GM19025 (cell line): ENCODE measurements around the gene PARP9.

Source experiments
- ATAC-seq: cut with Tn5 transposase; IDR thresholded peaks from one replicate; pipeline ENCODE4 v1.9.1; 2021; ENCODE audit warnings: mild to moderate bottlenecking, low read depth, moderate library complexity; ENCODE audit not compliant: unreplicated experiment

Gene PARP9

GRCh38 chr3:122564155-122564912, at the start of gene PARP9, which contains the start of gene DTX3L:
Gene PARP9, minus strand, starts transcription at chr3:122564300. Its CDS starts 4,680 bp downstream, at chr3:122559620.
Gene DTX3L, plus strand, starts transcription at chr3:122564338. Its CDS starts 89 bp downstream, at chr3:122564427.
- peak; percentile 57 for ATAC-seq

- ATAC-seq: no peak
Observed at GRCh38 chr3:122612696-122613095, 48.6 kb upstream of the PARP9 start.

- ATAC-seq: peak; percentile 91
Observed at GRCh38 chr3:122609798-122610559, 45.9 kb upstream of the PARP9 start.

GRCh38 chr3:122608916-122609315, 44.8 kb upstream of the PARP9 start:
- ATAC-seq: no peak

DNA sequence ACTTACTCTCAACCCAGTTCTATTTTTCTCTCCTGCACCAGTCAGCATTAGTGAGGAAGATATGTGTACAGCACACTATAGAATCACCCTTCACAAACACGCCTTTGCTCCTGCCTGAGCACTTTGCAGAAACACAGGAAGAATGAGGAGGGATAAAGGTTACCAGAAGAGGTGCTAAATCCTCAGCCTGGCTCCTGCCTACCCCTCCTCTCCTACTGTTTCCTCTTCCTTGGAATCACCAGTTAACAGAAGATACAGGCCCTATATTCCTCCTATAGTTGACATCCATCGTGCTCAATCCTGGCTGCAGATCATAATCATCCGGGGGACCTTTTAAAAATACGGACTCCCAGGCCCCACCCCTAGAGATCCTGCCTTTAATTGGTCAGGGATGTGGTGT, 42.2 kb upstream of the PARP9 start:
- no peak for ATAC-seq

- ATAC-seq: no peak
Observed at GRCh38 chr3:122603056-122603455, 39.0 kb upstream of the PARP9 start.

GRCh38 chr3:122602011-122602710, 38.1 kb upstream of the PARP9 start:
- no peak for ATAC-seq

DNA sequence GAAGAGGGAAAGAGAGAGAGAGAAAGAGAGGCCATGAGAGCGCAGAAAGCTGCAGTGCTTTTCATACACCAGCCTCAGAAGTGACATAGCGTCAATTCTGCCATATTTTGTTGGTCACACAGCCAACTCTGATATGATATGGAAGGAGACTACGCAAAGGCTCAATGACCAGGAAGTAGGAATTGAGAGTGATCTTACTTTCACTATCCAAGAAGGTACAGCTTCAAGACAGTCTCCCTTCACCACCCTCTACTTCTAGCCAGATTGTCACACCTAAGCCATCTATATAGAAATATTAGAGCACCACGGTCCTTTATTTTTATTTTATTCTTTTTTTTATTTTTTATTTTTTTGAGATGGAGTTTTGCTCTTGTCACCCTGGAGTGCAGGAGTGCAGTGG, 34.5 kb upstream of the PARP9 start:
- no peak for ATAC-seq

- ATAC-seq: no peak
Observed at GRCh38 chr3:122598151-122598550, 34.1 kb upstream of the PARP9 start.

GRCh38 chr3:122594025-122594424, 29.9 kb upstream of the PARP9 start:
- ATAC-seq: no peak

DNA sequence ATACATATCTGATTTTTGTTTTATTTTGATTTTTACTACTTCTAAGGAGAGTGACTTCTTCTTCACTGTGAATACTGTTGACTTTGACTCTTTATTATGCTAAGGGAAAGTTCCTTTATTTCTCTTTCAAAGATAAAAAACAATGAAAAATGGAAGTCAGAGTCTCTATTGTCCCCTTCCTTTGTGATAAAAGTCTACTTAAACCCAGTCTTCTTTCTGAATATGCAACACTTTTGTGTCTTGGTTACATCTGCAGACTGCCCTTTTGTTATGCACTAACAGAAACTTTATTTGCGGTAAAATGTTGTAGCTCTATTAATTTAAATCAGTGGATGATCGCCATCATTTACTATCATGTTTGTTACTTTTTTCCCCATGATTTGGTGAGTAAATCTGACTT, 26.5 kb upstream of the PARP9 start:
- ATAC-seq: no peak

GRCh38 chr3:122589297-122589696, 25.2 kb upstream of the PARP9 start:
- ATAC-seq: no peak

- ATAC-seq: no peak
Observed at GRCh38 chr3:122587572-122587971, 23.5 kb upstream of the PARP9 start.

DNA sequence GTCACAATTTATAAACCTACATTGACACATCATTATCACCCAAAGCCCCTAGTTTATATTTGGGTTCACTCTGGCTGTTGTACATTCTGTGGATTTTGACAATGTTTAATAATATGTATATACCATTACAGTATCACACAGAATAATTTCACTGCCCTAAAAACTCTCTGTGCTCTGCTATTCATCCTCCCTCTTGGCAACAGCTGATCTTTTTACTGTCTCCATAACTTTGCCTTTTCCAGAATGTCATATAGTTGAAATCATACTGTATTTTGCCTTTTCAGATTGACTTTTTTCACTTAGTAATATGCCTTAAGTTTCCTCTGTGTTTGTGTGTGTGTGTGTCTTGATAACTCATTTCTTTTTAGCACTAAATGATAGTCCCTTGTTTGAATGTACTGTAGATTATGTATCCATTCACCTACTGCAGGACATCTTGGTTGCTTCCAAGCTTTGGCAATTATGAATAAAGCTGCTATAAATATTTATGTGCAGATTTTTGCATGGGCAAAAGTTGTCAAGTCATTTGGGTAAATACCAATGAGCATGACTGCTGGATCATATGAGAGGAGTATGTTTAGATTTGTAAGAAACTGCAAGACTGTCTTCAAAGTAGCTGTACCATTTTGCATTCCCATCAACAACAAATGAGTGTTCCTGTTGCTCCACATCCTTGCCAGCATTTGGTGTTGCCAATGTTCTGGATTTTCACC, 22.8 kb upstream of the PARP9 start:
- no peak for ATAC-seq

DNA sequence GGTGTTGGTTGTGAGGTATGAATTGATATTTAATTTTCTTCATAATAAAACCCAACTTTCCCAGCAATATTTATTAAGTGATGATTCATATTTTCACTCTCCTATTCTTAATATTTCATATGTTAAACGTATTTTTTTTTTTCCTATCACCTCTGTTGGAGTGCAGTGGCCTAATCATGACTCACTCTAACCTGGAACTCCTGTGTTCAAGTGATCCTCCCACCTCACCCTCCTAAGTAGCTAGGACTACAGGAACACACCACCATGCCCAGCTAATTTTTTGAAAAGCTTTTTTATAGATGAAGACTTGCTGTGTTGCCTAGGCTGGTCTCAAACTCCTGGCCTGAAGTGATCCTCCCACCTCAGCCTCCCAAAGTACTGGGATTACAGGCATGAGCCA, 22.0 kb upstream of the PARP9 start:
- ATAC-seq: no peak

DNA sequence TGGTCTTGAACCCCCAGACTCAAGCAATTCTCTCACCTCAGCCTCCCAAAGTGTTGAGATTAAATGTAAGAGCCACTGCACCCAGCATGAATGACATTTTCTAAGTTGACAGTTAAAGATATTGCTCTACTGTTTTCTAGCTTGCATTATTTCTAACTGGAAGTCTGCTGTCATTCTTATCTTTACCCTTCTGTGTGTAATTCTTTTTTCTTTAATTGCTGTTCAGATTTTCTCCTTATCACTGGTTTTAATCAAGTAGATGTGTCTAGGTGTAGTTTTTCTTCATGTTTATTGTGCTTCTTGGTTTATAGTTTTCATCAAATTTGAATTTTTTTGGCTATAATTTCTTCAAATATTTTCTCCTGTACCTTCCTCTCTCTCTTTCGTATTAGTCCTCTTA, 18.3 kb upstream of the PARP9 start:
- ATAC-seq: no peak

DNA sequence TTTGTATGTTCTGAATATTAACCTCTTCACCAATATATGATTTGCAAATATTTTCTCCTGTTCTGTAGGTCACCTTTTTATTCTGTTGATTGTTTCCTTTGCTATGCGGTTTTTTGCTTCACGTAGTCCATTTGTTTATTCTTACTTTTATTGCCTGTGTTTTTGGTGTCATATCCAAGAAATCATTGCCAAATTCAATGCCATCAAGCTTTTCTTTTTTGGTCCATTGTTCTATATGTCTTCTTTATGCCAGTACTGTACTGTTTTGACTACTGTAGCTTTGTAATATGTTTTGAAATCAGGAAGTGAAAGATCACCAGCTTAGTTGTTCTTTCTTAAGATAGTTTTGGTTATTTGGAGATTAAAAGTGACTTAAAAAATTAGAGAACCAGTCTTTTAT, 17.5 kb upstream of the PARP9 start:
- no peak for ATAC-seq

DNA sequence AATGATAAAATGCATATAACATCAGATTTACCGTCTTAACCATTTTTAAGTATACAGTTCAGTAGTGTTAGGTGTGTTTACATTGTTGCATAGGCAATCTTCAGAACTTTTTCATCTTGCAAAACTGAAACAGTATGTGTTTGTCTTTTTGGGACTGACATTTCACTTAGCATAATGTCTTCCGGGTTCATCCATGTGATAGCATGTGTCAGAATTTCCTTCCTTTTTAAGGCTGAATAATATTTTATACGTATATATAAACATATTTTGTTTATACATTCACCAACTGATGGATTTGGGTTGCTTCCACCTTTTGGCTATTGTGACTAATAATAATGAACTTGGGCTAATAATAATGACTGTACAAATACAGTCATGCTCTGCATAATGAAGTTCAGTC, 16.4 kb upstream of the PARP9 start:
- ATAC-seq: no peak

- ATAC-seq: no peak
Observed at GRCh38 chr3:122578069-122578740, 14.1 kb upstream of the PARP9 start.

DNA sequence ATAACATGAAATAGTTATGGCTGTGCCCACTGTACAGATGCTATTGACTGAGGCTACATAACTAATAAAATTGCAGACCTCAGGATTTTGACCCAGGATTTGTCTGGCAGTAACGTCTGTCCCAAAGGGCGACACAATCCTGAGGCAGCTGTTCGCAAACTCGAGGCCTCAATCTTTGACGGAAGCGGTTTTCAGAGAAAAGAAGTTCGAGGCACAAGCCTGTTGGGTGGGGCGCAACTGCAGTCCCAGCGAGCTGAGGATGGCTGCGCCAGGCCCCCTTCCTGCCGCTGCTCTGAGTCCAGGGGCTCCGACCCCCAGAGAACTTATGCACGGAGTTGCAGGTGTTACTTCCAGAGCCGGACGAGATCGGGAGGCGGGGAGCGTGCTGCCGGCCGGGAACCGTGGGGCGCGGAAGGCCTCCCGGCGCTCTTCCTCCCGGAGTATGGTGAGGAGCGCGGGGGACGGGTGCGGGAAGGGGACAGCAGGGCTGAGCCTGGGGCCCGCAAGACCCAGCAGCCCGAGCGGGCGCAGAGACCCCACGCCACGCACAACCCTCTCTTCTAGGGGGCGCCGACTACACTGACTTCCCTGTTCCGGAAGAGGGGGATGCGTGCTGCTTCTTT, 13.4 kb upstream of the PARP9 start, which contains the start of gene PARP15:
Gene PARP15, plus strand, starts transcription at position 242 of the 623 bp plus-strand sequence. Its CDS starts 18 bp downstream, at position 260.
- no peak for ATAC-seq
